ENCODE results near the gene COA5.

COA5 gene

GRCh38 chr2:98578231-98578630 lies 30.1 kb downstream of the COA5 start:
- DNase-seq (ENCODE audit: low spot score) = no peak
- no peak for TF ChIP-seq CTCF (IDR thresholded peaks at IDR 0.05; ENCODE audit: extremely low read depth, missing control alignments)

DNA sequence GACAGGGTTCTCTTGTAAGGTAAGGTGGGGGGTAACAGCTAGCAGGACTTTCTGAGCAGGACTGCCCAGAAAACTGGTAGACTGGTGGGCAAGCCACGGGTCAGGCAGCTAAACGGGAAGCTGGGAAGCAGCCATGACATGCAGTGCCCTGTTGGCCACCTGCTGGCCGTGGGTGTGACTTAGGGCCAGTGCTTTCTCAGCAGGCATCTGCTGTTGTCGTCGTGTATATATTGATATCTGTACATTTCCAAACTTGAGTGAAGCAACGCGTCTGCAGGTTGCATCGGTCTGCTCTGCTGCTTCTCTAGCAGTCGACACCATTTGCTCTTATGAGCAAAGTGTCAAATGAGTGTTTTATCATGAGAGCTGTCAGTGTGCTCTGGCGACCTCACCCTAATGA lies 31.0 kb downstream of the COA5 start:
- TF ChIP-seq CTCF (IDR thresholded peaks at IDR 0.05; ENCODE audit: extremely low read depth, missing control alignments) = no peak
- DNase-seq (ENCODE audit: low spot score) = no peak

- DNase-seq (ENCODE audit: low spot score) = no peak
- no peak for TF ChIP-seq CTCF (IDR thresholded peaks at IDR 0.05; ENCODE audit: extremely low read depth, missing control alignments)
These were observed 31.5 kb downstream of the COA5 start for GRCh38 chr2:98576666-98577312.

DNA sequence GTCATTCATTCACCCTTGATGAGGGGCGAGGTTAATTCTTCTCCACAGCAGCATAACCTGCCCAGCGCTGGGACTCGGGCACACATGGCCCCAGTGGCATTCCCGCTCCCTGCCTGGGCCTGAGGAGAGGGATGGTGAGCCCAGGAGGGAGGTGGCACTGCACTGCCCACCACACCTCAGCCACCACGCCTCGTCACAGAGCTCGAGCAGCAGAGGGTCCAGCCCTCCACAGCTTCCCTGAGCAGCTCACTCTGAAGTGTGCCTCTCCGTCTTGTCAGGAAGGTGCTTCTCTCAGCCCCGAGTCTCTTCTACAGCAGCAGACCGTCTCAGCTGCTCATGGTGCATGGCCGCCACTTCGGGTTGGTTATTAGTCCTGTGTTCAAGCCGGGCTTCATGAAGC lies 34.9 kb downstream of the COA5 start:
- no peak for TF ChIP-seq CTCF (IDR thresholded peaks at IDR 0.05; ENCODE audit: extremely low read depth, missing control alignments)
- DNase-seq (ENCODE audit: low spot score) = no peak

DNA sequence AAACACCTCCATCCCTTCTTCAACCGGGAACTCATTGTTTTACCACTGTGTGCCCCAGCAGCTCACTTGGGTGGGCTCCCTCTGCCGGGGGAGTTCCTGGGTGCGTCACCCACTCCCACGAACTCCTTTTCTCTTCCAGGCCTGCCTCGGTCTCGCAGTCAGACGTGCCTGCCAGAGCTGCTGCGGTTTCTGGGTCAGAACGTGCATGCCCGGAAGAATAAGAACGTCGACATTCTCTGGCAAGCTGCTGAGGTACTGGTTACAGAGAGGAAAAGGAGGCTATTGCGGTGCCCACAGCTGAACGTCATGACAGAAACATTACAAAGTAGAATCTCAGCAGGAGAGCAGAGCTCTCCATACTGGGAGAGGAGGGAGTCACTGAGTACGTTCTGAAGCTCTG lies 35.6 kb downstream of the COA5 start:
- TF ChIP-seq CTCF (IDR thresholded peaks at IDR 0.05; ENCODE audit: extremely low read depth, missing control alignments) = no peak
- DNase-seq (ENCODE audit: low spot score) = no peak

GRCh38 chr2:98572211-98572610 lies 36.1 kb downstream of the COA5 start:
- TF ChIP-seq CTCF (IDR thresholded peaks at IDR 0.05; ENCODE audit: extremely low read depth, missing control alignments) = no peak
- no peak for DNase-seq (ENCODE audit: low spot score)

GRCh38 chr2:98571796-98572195 lies 36.5 kb downstream of the COA5 start:
- DNase-seq (ENCODE audit: low spot score) = no peak
- TF ChIP-seq CTCF (IDR thresholded peaks at IDR 0.05; ENCODE audit: extremely low read depth, missing control alignments) = no peak
